GM12878 (cell line): ENCODE results near the gene WHRN. TPM values are rescaled to one million over a fixed set of nuclear protein-coding genes. Genes with fewer than 3 reads are reported as not detected.

ENCODE experiments used
- BCL11A ChIP-seq: IDR thresholded peaks from 2 replicates; pipeline ENCODE4 v1.6.1; 2011; ENCODE audit warnings: low read depth, low read length
- CBX3 ChIP-seq: fragments of 200-600 bp; sonication (generic); IDR thresholded peaks from 2 replicates; pipeline ENCODE4 v1.6.1; 2016; ENCODE audit warnings: low read depth, borderline replicate concordance
- CHD2 ChIP-seq: IDR thresholded peaks from 2 replicates; pipeline ENCODE4 v1.6.1; 2011; ENCODE audit warnings: low read depth, low read length, improper control_type of control experiment, borderline replicate concordance
- FOS ChIP-seq: IDR thresholded peaks from 3 replicates; pipeline ENCODE4 v1.6.1; 2011; ENCODE audit warnings: borderline replicate concordance; ENCODE audit not compliant: insufficient read length; ENCODE audit errors: extremely low read depth
- NBN ChIP-seq: fragments of 450-650 bp; IDR thresholded peaks from 2 replicates; pipeline ENCODE4 v1.6.1; 2016
- NR2F1 ChIP-seq: fragments of 450-650 bp; conservative IDR thresholded peaks from 2 replicates; pipeline ENCODE4 v1.6.1; 2017; ENCODE audit warnings: mild to moderate bottlenecking
- POU2F2 ChIP-seq: IDR thresholded peaks from 3 replicates; pipeline ENCODE4 v1.6.1; 2011; ENCODE audit warnings: low read depth, mild to moderate bottlenecking, low read length, borderline replicate concordance
- RB1 ChIP-seq: fragments of 450-650 bp; formaldehyde crosslinking; IDR thresholded peaks from 2 replicates; pipeline ENCODE4 v1.6.1; 2017; ENCODE audit warnings: mild to moderate bottlenecking, borderline replicate concordance
- RBBP5 ChIP-seq: fragments of 200-600 bp; sonication (generic); conservative IDR thresholded peaks from 2 replicates; pipeline ENCODE4 v1.6.1; 2016
- RFX5 ChIP-seq: IDR thresholded peaks from 2 replicates; pipeline ENCODE4 v1.6.1; 2011; ENCODE audit warnings: low read depth, low read length, improper control_type of control experiment
- SIN3A ChIP-seq: IDR thresholded peaks from 2 replicates; pipeline ENCODE4 v1.6.1; 2012; ENCODE audit warnings: low read depth, low read length, improper control_type of control experiment
- SMAD1 ChIP-seq: fragments of 450-650 bp; IDR thresholded peaks from 2 replicates; pipeline ENCODE4 v1.6.1; 2018; ENCODE audit warnings: mild to moderate bottlenecking, low read depth; ENCODE audit not compliant: partially characterized antibody
- SUZ12 ChIP-seq: fragments of 200-600 bp; sonication (generic); IDR thresholded peaks from one replicate; pipeline ENCODE4 v1.6.1; 2018; ENCODE audit warnings: antibody characterized with exemption, mild to moderate bottlenecking; ENCODE audit not compliant: unreplicated experiment
- polyA plus RNA-seq, 11 experiments: library from polyadenylated mRNA; depleted of rRNA in 4 of 11; unstranded in 6 of 11; stranded (reverse) in 5 of 11; fragments of >200 nt; fragmentation: Nextera tagmentation in 4 of 11; fragmentation: Illumina TruSeq in 1 of 11; extraction: Ambion mirVana in 4 of 11; extraction: Trizol in 1 of 11; gene quantifications; 1 replicate in 1 of 11; 2 replicates in 10 of 11; pipeline versions ENCODE4 v1.2.1 to v1.2.3, GENCODE V29; 2011 to 2016; ENCODE audit warnings: inconsistent platforms in 2 of 11, missing spikeins in 2 of 11, low read depth in 1 of 11
- total RNA-seq, 4 experiments: library from RNA; depleted of rRNA in 3 of 4; stranded (reverse); fragments of >200 nt in 3 of 4; fragmentation: Illumina TruSeq in 1 of 4; extraction: Trizol in 1 of 4; gene quantifications; 2 replicates each; pipeline versions ENCODE4 v1.2.1 to v1.2.3, GENCODE V29; 2013 to 2021
- TF ChIP-seq, protein P1 (sequence below): fragments of 450-650 bp; IDR thresholded peaks from 2 replicates; pipeline ENCODE4 v1.6.1; 2016; ENCODE audit warnings: mild to moderate bottlenecking, moderate library complexity, borderline replicate concordance
- TF ChIP-seq, protein P2 (sequence below): fragments of 450-650 bp; IDR thresholded peaks from 2 replicates; pipeline ENCODE4 v1.6.1; 2014; ENCODE audit warnings: mild to moderate bottlenecking
- TF ChIP-seq, protein P3 (sequence below): fragments of 450-650 bp; formaldehyde crosslinking; IDR thresholded peaks from 2 replicates; pipeline ENCODE4 v1.4.0; 2022; ENCODE audit warnings: mild to moderate bottlenecking, moderate library complexity
- TF ChIP-seq, protein P4 (sequence below): IDR thresholded peaks from 2 replicates; pipeline ENCODE4 v1.6.1; 2012; ENCODE audit warnings: mild to moderate bottlenecking, low read depth, low read length

The WHRN gene
- total and polyA plus RNA-seq, 10 of the 15 experiments (the other 5 are each of a cell fraction or from before 2014, with no cell fraction given), result 0.04 to 18.2 (median 0.68) TPM; not detected in 1

DNA sequence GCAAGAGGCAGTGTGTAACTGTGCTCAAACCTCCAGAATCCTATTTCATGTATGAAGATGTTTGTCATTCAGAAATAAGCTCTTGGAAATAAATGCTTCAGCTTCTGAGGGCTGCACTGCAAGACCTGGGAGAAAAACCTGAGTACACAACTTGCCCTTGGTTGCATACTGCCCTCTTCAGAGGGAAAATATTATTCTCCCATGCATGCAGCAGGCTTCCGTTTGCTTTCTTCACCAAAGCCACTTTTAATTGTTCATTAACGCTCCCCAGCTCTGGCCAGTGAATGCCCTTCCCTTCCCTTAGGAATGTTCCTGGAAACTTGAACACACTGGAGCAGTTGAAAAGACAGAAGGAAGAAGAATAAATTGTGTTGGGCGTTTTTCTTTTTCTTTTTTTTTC, 2.5 kb upstream of the WHRN start (continued):
- TF ChIP-seq, protein P1, sequence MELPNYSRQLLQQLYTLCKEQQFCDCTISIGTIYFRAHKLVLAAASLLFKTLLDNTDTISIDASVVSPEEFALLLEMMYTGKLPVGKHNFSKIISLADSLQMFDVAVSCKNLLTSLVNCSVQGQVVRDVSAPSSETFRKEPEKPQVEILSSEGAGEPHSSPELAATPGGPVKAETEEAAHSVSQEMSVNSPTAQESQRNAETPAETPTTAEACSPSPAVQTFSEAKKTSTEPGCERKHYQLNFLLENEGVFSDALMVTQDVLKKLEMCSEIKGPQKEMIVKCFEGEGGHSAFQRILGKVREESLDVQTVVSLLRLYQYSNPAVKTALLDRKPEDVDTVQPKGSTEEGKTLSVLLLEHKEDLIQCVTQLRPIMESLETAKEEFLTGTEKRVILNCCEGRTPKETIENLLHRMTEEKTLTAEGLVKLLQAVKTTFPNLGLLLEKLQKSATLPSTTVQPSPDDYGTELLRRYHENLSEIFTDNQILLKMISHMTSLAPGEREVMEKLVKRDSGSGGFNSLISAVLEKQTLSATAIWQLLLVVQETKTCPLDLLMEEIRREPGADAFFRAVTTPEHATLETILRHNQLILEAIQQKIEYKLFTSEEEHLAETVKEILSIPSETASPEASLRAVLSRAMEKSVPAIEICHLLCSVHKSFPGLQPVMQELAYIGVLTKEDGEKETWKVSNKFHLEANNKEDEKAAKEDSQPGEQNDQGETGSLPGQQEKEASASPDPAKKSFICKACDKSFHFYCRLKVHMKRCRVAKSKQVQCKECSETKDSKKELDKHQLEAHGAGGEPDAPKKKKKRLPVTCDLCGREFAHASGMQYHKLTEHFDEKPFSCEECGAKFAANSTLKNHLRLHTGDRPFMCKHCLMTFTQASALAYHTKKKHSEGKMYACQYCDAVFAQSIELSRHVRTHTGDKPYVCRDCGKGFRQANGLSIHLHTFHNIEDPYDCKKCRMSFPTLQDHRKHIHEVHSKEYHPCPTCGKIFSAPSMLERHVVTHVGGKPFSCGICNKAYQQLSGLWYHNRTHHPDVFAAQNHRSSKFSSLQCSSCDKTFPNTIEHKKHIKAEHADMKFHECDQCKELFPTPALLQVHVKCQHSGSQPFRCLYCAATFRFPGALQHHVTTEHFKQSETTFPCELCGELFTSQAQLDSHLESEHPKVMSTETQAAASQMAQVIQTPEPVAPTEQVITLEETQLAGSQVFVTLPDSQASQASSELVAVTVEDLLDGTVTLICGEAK, result no peak
- TF ChIP-seq RFX5, result no peak
- TF ChIP-seq, protein P2, sequence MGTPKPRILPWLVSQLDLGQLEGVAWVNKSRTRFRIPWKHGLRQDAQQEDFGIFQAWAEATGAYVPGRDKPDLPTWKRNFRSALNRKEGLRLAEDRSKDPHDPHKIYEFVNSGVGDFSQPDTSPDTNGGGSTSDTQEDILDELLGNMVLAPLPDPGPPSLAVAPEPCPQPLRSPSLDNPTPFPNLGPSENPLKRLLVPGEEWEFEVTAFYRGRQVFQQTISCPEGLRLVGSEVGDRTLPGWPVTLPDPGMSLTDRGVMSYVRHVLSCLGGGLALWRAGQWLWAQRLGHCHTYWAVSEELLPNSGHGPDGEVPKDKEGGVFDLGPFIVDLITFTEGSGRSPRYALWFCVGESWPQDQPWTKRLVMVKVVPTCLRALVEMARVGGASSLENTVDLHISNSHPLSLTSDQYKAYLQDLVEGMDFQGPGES, result no peak
- TF ChIP-seq SMAD1, result no peak
- no peak for TF ChIP-seq RBBP5
- no peak for TF ChIP-seq BCL11A
- no peak for TF ChIP-seq SUZ12
- TF ChIP-seq CHD2, result no peak
- TF ChIP-seq, protein P3, sequence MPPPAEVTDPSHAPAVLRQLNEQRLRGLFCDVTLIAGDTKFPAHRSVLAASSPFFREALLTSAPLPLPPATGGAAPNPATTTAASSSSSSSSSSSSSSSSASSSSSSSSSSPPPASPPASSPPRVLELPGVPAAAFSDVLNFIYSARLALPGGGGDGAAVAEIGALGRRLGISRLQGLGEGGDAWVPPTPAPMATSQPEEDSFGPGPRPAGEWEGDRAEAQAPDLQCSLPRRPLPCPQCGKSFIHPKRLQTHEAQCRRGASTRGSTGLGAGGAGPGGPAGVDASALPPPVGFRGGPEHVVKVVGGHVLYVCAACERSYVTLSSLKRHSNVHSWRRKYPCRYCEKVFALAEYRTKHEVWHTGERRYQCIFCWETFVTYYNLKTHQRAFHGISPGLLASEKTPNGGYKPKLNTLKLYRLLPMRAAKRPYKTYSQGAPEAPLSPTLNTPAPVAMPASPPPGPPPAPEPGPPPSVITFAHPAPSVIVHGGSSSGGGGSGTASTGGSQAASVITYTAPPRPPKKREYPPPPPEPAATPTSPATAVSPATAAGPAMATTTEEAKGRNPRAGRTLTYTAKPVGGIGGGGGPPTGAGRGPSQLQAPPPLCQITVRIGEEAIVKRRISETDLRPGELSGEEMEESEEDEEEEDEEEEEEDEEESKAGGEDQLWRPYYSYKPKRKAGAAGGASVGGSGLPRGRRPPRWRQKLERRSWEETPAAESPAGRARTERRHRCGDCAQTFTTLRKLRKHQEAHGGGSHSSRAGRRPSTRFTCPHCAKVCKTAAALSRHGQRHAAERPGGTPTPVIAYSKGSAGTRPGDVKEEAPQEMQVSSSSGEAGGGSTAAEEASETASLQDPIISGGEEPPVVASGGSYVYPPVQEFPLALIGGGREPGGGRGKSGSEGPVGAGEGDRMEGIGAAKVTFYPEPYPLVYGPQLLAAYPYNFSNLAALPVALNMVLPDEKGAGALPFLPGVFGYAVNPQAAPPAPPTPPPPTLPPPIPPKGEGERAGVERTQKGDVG (CRISPR knock-in tag), result no peak
- TF ChIP-seq NR2F1, result no peak
- no peak for TF ChIP-seq FOS
- no peak for TF ChIP-seq CBX3
- no peak for TF ChIP-seq NBN
- TF ChIP-seq RB1, result no peak
- TF ChIP-seq, protein P4, sequence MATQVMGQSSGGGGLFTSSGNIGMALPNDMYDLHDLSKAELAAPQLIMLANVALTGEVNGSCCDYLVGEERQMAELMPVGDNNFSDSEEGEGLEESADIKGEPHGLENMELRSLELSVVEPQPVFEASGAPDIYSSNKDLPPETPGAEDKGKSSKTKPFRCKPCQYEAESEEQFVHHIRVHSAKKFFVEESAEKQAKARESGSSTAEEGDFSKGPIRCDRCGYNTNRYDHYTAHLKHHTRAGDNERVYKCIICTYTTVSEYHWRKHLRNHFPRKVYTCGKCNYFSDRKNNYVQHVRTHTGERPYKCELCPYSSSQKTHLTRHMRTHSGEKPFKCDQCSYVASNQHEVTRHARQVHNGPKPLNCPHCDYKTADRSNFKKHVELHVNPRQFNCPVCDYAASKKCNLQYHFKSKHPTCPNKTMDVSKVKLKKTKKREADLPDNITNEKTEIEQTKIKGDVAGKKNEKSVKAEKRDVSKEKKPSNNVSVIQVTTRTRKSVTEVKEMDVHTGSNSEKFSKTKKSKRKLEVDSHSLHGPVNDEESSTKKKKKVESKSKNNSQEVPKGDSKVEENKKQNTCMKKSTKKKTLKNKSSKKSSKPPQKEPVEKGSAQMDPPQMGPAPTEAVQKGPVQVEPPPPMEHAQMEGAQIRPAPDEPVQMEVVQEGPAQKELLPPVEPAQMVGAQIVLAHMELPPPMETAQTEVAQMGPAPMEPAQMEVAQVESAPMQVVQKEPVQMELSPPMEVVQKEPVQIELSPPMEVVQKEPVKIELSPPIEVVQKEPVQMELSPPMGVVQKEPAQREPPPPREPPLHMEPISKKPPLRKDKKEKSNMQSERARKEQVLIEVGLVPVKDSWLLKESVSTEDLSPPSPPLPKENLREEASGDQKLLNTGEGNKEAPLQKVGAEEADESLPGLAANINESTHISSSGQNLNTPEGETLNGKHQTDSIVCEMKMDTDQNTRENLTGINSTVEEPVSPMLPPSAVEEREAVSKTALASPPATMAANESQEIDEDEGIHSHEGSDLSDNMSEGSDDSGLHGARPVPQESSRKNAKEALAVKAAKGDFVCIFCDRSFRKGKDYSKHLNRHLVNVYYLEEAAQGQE, result no peak
- no peak for TF ChIP-seq POU2F2
- TF ChIP-seq SIN3A, result no peak
